ENCODE data around the gene COL27A1. TPM values are rescaled to one million over a fixed set of nuclear protein-coding genes. Genes with fewer than 3 reads are reported as not detected.

Gene COL27A1
- total and polyA plus RNA-seq, 9 of the 15 experiments (the other 6 are each of a cell fraction or from before 2014, with no cell fraction given): 0.07 TPM; not detected in 8

DNA sequence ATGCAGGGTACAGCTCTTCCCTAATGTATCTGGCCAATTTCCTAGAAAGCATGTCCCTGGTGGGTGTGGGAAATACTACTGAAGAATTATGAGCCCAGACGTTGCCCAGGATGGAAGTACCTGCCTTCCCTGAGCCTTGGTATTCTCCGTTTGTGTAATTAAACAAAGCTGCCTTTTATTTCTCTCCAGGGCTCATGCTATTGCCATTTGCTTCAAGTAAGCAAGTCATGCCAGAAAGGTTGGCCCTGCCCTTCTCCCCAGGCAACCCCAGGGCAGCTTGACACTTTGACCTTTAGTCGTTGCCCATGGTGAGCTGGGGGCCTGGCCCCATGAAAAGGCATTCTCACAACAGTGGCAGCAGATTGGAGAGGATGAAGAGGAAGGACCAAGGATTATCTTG, 4.4 kb downstream of the COL27A1 start (continued):
- TF ChIP-seq, protein P1, sequence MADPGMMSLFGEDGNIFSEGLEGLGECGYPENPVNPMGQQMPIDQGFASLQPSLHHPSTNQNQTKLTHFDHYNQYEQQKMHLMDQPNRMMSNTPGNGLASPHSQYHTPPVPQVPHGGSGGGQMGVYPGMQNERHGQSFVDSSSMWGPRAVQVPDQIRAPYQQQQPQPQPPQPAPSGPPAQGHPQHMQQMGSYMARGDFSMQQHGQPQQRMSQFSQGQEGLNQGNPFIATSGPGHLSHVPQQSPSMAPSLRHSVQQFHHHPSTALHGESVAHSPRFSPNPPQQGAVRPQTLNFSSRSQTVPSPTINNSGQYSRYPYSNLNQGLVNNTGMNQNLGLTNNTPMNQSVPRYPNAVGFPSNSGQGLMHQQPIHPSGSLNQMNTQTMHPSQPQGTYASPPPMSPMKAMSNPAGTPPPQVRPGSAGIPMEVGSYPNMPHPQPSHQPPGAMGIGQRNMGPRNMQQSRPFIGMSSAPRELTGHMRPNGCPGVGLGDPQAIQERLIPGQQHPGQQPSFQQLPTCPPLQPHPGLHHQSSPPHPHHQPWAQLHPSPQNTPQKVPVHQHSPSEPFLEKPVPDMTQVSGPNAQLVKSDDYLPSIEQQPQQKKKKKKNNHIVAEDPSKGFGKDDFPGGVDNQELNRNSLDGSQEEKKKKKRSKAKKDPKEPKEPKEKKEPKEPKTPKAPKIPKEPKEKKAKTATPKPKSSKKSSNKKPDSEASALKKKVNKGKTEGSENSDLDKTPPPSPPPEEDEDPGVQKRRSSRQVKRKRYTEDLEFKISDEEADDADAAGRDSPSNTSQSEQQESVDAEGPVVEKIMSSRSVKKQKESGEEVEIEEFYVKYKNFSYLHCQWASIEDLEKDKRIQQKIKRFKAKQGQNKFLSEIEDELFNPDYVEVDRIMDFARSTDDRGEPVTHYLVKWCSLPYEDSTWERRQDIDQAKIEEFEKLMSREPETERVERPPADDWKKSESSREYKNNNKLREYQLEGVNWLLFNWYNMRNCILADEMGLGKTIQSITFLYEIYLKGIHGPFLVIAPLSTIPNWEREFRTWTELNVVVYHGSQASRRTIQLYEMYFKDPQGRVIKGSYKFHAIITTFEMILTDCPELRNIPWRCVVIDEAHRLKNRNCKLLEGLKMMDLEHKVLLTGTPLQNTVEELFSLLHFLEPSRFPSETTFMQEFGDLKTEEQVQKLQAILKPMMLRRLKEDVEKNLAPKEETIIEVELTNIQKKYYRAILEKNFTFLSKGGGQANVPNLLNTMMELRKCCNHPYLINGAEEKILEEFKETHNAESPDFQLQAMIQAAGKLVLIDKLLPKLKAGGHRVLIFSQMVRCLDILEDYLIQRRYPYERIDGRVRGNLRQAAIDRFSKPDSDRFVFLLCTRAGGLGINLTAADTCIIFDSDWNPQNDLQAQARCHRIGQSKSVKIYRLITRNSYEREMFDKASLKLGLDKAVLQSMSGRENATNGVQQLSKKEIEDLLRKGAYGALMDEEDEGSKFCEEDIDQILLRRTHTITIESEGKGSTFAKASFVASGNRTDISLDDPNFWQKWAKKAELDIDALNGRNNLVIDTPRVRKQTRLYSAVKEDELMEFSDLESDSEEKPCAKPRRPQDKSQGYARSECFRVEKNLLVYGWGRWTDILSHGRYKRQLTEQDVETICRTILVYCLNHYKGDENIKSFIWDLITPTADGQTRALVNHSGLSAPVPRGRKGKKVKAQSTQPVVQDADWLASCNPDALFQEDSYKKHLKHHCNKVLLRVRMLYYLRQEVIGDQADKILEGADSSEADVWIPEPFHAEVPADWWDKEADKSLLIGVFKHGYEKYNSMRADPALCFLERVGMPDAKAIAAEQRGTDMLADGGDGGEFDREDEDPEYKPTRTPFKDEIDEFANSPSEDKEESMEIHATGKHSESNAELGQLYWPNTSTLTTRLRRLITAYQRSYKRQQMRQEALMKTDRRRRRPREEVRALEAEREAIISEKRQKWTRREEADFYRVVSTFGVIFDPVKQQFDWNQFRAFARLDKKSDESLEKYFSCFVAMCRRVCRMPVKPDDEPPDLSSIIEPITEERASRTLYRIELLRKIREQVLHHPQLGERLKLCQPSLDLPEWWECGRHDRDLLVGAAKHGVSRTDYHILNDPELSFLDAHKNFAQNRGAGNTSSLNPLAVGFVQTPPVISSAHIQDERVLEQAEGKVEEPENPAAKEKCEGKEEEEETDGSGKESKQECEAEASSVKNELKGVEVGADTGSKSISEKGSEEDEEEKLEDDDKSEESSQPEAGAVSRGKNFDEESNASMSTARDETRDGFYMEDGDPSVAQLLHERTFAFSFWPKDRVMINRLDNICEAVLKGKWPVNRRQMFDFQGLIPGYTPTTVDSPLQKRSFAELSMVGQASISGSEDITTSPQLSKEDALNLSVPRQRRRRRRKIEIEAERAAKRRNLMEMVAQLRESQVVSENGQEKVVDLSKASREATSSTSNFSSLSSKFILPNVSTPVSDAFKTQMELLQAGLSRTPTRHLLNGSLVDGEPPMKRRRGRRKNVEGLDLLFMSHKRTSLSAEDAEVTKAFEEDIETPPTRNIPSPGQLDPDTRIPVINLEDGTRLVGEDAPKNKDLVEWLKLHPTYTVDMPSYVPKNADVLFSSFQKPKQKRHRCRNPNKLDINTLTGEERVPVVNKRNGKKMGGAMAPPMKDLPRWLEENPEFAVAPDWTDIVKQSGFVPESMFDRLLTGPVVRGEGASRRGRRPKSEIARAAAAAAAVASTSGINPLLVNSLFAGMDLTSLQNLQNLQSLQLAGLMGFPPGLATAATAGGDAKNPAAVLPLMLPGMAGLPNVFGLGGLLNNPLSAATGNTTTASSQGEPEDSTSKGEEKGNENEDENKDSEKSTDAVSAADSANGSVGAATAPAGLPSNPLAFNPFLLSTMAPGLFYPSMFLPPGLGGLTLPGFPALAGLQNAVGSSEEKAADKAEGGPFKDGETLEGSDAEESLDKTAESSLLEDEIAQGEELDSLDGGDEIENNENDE (IDR thresholded peaks at IDR 0.05; ENCODE audit: low read depth, low read length): no peak

Measured in K562 (cell line).